Activated naive CD4-positive, alpha-beta T cell treated with anti-CD3 and anti-CD28 coated beads, Interleukin-2, amount 50 U/mL, for 16 hours (primary cell): ENCODE results near the gene TSPAN18.
A peak's percentile ranks its signal among the peaks of the same experiment; 100 is the strongest.

ENCODE experiments used
- DNase-seq: peaks from one replicate; pipeline ENCODE4 v3.0.0-alpha.2; 2020

Gene TSPAN18

GRCh38 chr11:44950031-44950624 is 223.4 kb downstream of the TSPAN18 start:
- peak; percentile 39 for DNase-seq

- peak; percentile 69 for DNase-seq
Measured at GRCh38 chr11:44950625-44951476, 224.1 kb downstream of the TSPAN18 start, which contains the start of gene TP53I11. TP53I11 (minus strand) TSS chr11:44950883; CDS start chr11:44938335, 12,548 bp downstream.

GRCh38 chr11:44952082-44952481 is 225.3 kb downstream of the TSPAN18 start:
- DNase-seq = no peak

GRCh38 chr11:44952500-44953260 is 225.9 kb downstream of the TSPAN18 start:
- no peak for DNase-seq

- no peak for DNase-seq
Measured at GRCh38 chr11:44954051-44954906, 227.5 kb downstream of the TSPAN18 start.

GRCh38 chr11:44955015-44955738 is 228.4 kb downstream of the TSPAN18 start:
- no peak for DNase-seq

GRCh38 chr11:44957040-44957515 is 230.3 kb downstream of the TSPAN18 start:
- no peak for DNase-seq

GRCh38 chr11:44957776-44958564 is 231.2 kb downstream of the TSPAN18 start:
- DNase-seq = no peak

- DNase-seq = no peak
Measured at GRCh38 chr11:44959064-44959463, 232.3 kb downstream of the TSPAN18 start.

GRCh38 chr11:44960200-44960845 is 233.6 kb downstream of the TSPAN18 start:
- DNase-seq = no peak

- DNase-seq = no peak
Measured at GRCh38 chr11:44962464-44962863, 235.7 kb downstream of the TSPAN18 start.

- DNase-seq = no peak
Measured at GRCh38 chr11:44963136-44963535, 236.4 kb downstream of the TSPAN18 start.

- DNase-seq = no peak
Measured at GRCh38 chr11:44963948-44964347, 237.2 kb downstream of the TSPAN18 start.

GRCh38 chr11:44964526-44965209 is 237.9 kb downstream of the TSPAN18 start:
- DNase-seq = no peak

- DNase-seq = no peak
Measured at GRCh38 chr11:44966694-44967093, 239.9 kb downstream of the TSPAN18 start.

- DNase-seq = no peak
Measured at GRCh38 chr11:44967930-44968496, 241.3 kb downstream of the TSPAN18 start.

GRCh38 chr11:44968510-44968909 is 241.7 kb downstream of the TSPAN18 start:
- no peak for DNase-seq

GRCh38 chr11:44969651-44970252 is 243.0 kb downstream of the TSPAN18 start:
- no peak for DNase-seq

- no peak for DNase-seq
Measured at GRCh38 chr11:44970293-44970692, 243.5 kb downstream of the TSPAN18 start.
